ENCODE measurements around the gene TRIM71.
"Not testable (repeated sequence)": the region's sequence is repeated elsewhere in the genome, so short reads cannot be mapped to it uniquely, and the experiment has no call there.

Gene TRIM71

GRCh38 chr3:32817558-32818228 lies at the start of gene TRIM71:
TSS of gene TRIM71 (plus strand) at chr3:32817997. CDS start at chr3:32818081, 84 bp downstream.
- no peak for DNase-seq

- DNase-seq = no peak
These were observed 39.4 kb upstream of the TRIM71 start for GRCh38 chr3:32778389-32778788.

GRCh38 chr3:32780071-32780734 lies 37.6 kb upstream of the TRIM71 start:
- no peak for DNase-seq

GRCh38 chr3:32780735-32781210 lies 37.0 kb upstream of the TRIM71 start:
- no peak for DNase-seq

GRCh38 chr3:32781211-32781968 lies 36.4 kb upstream of the TRIM71 start:
- peak; percentile 49 for DNase-seq

- DNase-seq = not testable (repeated sequence)
These were observed 35.9 kb upstream of the TRIM71 start for GRCh38 chr3:32781969-32782270.

- no peak for DNase-seq
These were observed 35.4 kb upstream of the TRIM71 start for GRCh38 chr3:32782407-32782806.

- DNase-seq = no peak
These were observed 26.0 kb upstream of the TRIM71 start for GRCh38 chr3:32791833-32792232.

- DNase-seq = no peak
These were observed 23.1 kb upstream of the TRIM71 start for GRCh38 chr3:32794487-32795308.

GRCh38 chr3:32796384-32796950 lies 21.3 kb upstream of the TRIM71 start:
- not testable (repeated sequence) for DNase-seq

GRCh38 chr3:32797776-32798175 lies 20.0 kb upstream of the TRIM71 start:
- no peak for DNase-seq

GRCh38 chr3:32801440-32801839 lies 16.4 kb upstream of the TRIM71 start:
- DNase-seq = not testable (repeated sequence)

- DNase-seq = no peak
These were observed 4.6 kb upstream of the TRIM71 start for GRCh38 chr3:32813180-32813579.

- peak; percentile 5 for DNase-seq
These were observed 3.4 kb upstream of the TRIM71 start for GRCh38 chr3:32814361-32814760.

GRCh38 chr3:32815841-32816438 lies 1.9 kb upstream of the TRIM71 start:
- DNase-seq = no peak

- no peak for DNase-seq
These were observed 1.1 kb upstream of the TRIM71 start for GRCh38 chr3:32816439-32817256.

- DNase-seq = no peak
These were observed 590 bp upstream of the TRIM71 start for GRCh38 chr3:32817257-32817557.

- DNase-seq = no peak
These were observed 602 bp downstream of the TRIM71 start for GRCh38 chr3:32818229-32818969.

- DNase-seq = no peak
These were observed 1.2 kb downstream of the TRIM71 start for GRCh38 chr3:32818970-32819511.

- DNase-seq = no peak
These were observed 2.0 kb downstream of the TRIM71 start for GRCh38 chr3:32819551-32820348.
